ENCODE results near the gene STK32B. TPM values are rescaled to one million over a fixed set of nuclear protein-coding genes. Genes with fewer than 3 reads are reported as not detected.

The STK32B gene
- total and polyA plus RNA-seq, 7 donors, result 0.14 to 0.73 (median 0.52) TPM

- no peak for ATAC-seq
- intact Hi-C loops (cut with DNase I), result no loop called here
- Histone ChIP-seq H3K36me3 (ENCODE audit: insufficient read depth in 1 of 2, low read depth in 1 of 2) (no peaks in the 10 kb centered on the region), H3K27me3 (ENCODE audit: insufficient read depth in 3 of 3, low read length in 2 of 3) (peaks cover 0 to 1% (median 0%) of the 10 kb centered on the region in 3 donors), H3K9me3 (no peaks in the 10 kb centered on the region), H3K27ac (no peak overlapping the region), H3K4me1 (no peaks in the 10 kb centered on the region), H3K4me3 (no peak overlapping the region)
- no peak for DNase-seq
- TF ChIP-seq CTCF (IDR thresholded peaks at IDR 0.05), result no peak
- 88 to 92% (median 92%) methylated on average over 13 of the region's 13 CpGs for WGBS, 3 donors
These were observed 410.2 kb downstream of the STK32B start for GRCh38 chr4:5461477-5461876.

GRCh38 chr4:5462254-5462835, 411.1 kb downstream of the STK32B start:
- WGBS, 3 donors, result 82 to 86% (median 85%) methylated on average over 7 of the region's 7 CpGs
- ATAC-seq, result no peak

GRCh38 chr4:5462896-5463295, 411.6 kb downstream of the STK32B start:
- DNase-seq, result no peak
- intact Hi-C loops (cut with DNase I), result no loop called here
- 54 to 69% (median 60%) methylated on average over 14 of the region's 14 CpGs for WGBS, 3 donors
- Histone ChIP-seq H3K4me1 (no peaks in the 10 kb centered on the region), H3K36me3 (ENCODE audit: insufficient read depth in 1 of 2, low read depth in 1 of 2) (no peaks in the 10 kb centered on the region), H3K27ac (no peak overlapping the region), H3K4me3 (no peak overlapping the region), H3K9me3 (no peaks in the 10 kb centered on the region), H3K27me3 (ENCODE audit: insufficient read depth in 3 of 3, low read length in 2 of 3) (peaks cover 0 to 1% (median 0%) of the 10 kb centered on the region in 3 donors)
- ATAC-seq, result no peak
- no peak for TF ChIP-seq CTCF (IDR thresholded peaks at IDR 0.05)

More at GRCh38 chr4:5462254-5462835, 411.1 kb downstream of the STK32B start:
- Histone ChIP-seq H3K36me3 (ENCODE audit: insufficient read depth in 1 of 2, low read depth in 1 of 2) (no peaks in the 10 kb centered on the region), H3K27me3 (ENCODE audit: insufficient read depth in 3 of 3, low read length in 2 of 3) (peaks cover 0 to 1% (median 0%) of the 10 kb centered on the region in 3 donors), H3K4me3 (no peak overlapping the region), H3K27ac (no peak overlapping the region), H3K9me3 (no peaks in the 10 kb centered on the region), H3K4me1 (no peaks in the 10 kb centered on the region)
- no peak for TF ChIP-seq CTCF (IDR thresholded peaks at IDR 0.05)
- intact Hi-C loops (cut with DNase I), result no loop called here
- no peak for DNase-seq

- H3K36me3 ChIP-seq (ENCODE audit: insufficient read depth in 1 of 2, low read depth in 1 of 2), result no peaks in the 10 kb centered on the region
- DNase-seq (no peak), ATAC-seq (no peak)
- no peaks in the 10 kb centered on the region for H3K9me3 ChIP-seq
- no peaks in the 10 kb centered on the region for H3K4me1 ChIP-seq
- no peak overlapping the region for H3K4me3 ChIP-seq
- intact Hi-C loops (cut with DNase I), result no loop called here
- peaks cover 0 to 1% (median 0%) of the 10 kb centered on the region in 3 donors for H3K27me3 ChIP-seq (ENCODE audit: insufficient read depth in 3 of 3, low read length in 2 of 3)
- no peak overlapping the region for H3K27ac ChIP-seq
- WGBS, 3 donors, result 81 to 87% (median 85%) methylated on average over 1 of the region's 1 CpG
- no peak for TF ChIP-seq CTCF (IDR thresholded peaks at IDR 0.05)
These were observed 412.1 kb downstream of the STK32B start for GRCh38 chr4:5463361-5463760.

Data from psoas muscle (tissue), 8 donors.